Middle frontal gyrus (tissue), 1 donor: ENCODE measurements around the gene RNF224.

Experiments
- DNase-seq: peaks from one replicate; pipeline ENCODE4 v3.0.0-alpha.2; 2015; ENCODE audit warnings: low spot score; ENCODE audit errors: extremely low spot score

Gene RNF224

DNA sequence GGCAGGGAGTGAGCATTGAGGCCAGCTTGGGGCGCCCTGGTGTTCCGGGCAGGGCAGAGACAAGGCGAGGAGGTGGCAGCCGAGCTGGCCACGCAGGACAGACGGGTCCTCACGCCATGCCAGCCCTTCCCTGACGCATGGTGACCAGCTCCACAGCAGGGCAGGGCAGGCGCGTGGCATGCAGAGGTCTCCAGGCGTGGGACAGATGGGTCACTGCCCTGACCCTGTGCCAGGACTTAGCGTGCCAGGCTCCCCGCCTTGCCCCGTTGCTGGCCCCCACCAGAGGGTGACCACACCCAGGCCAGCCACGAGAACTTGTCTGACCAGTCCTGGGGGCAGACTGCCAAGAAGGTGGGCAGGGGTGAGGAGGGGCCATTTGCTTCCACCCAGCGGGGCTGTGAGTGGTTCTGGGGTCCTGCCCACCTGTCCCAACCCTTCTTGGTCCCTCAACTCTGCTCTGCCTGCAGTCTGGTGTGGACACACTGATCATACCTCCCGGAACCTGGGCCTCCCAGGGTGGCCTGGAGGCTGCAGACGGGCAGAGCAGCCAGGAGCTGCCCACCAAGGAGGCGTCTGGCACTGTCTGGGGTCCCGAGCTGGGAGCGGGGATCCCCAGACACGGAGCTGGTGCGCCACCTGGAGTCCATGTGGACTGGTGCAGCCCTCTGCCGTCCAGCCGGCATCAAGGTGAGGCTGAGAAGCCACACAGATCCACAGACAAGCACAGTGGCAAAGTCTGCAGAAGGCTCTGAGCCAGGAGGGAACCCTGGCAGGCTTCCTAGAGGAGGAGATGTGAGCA lies at the start of gene RNF224:
Gene RNF224, plus strand, starts transcription at position 449 of the 799 bp plus-strand sequence. CDS start 834 bp downstream, outside the sequence.
- DNase-seq: peak; percentile 20

DNA sequence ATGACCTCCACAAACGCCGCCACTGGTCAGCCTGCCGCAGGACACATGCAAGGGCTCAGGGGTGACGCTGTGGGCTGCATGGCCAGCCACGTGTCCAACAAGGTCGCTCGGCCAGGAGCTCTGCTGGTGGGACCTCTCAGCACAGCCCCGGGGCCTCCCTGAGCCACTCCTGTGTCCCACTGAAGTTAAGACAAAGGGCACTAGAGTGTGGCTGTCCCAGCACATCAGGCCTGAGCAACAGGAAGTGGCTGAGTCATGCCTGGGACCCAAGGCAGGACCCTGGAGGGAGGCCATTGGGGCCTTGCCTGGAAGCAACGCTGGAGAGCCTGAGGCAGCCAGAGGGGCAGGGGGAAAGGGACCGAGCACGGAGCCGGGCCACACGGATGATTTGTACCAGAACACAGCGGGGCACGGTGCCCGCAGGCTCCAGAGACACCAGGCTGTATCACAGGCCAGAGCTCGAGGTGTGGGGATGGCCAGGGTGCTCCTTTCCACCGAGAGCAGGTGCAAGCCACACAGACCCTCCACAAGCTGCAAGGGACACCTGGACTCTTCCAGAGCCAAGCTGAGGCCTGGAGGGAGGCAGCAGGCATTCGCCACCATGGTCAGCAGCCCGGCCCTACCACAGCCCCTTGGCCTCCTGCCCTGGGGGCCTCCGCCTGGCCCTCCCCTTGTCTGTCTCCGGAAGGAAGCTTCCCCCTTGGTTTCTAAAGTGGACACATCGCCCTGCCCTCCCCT lies 48.9 kb upstream of the RNF224 start:
- DNase-seq: no peak

DNA sequence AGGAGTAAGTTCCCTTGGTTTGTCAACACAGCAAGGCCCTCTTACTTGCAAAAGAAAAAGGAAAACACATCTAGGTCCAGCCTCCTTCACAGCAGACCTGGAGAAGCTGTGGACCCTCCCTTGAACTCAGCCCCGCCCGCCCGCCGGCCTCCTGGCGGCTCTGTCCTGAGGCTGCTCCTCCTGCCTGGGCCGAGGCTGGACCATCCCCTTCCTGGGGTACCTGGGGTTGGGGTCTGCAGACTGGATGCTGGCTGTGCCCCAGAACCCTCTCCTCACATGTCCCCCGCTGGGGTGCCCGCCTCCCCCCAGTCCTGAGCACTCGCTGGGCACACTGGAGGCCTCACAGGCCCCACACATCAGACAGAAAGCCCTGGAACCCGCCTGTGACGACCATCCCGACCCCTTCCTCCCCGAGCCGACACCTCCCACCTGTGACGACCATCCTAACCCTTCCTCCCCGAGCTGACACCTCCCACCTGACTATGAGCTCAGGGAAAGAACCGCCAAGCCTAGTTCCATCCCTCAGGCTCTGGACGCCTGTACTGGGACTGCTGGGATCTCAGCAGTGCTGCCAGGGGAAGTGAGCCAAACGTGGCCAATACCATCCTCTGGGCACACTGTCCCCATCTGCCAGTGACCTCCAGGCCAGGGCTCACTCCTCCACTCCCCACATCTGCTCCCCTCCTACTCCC lies 48.2 kb upstream of the RNF224 start:
- no peak for DNase-seq

DNA sequence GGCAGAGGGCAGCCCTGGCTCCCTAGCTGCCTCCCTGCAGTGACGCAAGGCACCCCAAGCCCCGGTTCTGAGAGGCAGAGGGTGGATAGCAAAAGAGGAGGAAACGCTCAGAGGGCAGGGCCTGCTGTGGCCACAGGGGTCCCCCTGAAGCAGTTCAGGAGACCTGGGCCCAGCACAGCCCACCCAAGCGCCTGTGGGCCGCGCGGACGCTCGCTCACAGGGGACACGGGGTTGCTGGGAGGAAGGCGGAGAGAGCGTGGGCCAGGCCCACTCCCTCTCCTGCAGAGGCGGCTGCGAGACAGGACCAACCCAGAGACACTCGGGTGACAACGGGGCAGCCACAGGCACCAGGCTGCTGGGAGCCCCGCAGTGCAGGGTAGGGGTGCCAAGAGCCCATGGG lies 47.5 kb upstream of the RNF224 start:
- DNase-seq: no peak

DNA sequence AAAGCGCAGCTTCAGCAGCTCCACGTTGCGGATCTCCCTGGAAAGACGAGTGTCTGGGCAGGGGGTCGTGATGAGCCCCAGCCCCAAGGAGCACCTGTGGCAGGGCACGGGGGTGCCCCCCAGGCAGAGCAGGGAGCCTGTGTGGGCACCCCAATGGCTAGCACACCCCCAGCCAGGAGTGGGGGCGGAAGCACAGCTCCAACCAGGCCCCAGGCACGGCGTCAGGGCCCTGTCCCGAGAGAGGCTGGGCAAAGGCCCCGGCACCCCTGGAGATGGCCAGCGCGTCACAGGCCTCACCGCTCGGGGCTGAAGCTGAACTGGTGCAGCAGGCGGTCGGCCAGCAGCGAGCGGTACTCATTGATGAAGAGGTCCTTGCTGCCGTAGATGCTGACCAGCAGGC lies 46.8 kb upstream of the RNF224 start:
- DNase-seq: no peak

GRCh38 chr9:137181680-137182079 lies 45.6 kb upstream of the RNF224 start:
- DNase-seq: no peak

DNA sequence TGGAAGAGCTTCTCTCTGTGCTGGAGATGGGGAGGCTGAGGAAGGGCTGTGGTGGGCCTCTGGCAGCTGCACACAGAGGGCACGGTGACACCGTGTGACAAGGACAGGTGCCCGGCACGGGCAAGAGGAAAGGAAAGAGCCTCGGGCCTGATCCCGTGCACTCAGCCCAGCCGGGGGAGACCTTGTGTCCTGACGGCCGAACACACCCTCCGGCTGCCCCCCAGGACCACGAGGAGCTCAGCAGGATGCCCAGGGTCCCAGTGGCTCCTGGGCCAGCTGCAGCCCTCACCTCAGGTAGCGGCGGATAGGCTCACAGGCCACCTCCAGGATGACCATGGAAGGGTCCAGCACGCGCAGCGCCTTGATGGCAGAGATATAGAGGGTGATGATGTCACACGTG lies 44.5 kb upstream of the RNF224 start:
- no peak for DNase-seq

DNA sequence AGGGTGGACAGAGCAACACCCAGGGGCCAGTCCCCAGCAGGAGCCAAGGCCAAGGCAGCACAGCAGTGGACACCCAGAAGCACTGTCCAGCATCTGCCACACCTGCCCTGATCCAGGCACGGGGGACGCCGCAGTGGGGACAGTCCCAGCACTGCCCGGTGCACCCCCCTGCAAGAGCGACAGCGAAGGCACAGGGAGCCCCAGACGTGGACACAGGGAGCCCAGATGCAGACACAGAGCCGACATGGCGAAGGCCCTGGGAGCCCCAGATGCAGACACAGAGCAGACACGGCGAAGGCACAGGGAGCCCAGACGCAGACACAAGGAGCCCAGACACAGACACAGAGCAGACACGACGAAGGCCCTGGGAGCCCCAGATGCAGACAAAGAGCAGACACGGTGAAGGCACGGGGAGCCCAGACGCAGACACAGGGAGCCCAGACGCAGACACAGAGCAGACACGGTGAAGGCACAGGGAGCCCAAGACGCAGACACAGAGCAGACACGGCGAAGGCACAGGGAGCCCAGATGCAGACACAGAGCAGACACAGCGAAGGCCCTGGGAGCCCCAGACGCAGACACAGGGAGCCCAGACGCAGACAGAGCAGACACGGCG lies 43.2 kb upstream of the RNF224 start:
- DNase-seq: no peak

GRCh38 chr9:137184881-137185660 lies 42.2 kb upstream of the RNF224 start:
- DNase-seq: no peak

- no peak for DNase-seq
Observed at GRCh38 chr9:137185921-137186320, 41.4 kb upstream of the RNF224 start.

GRCh38 chr9:137186385-137186784 lies 40.9 kb upstream of the RNF224 start:
- no peak for DNase-seq

GRCh38 chr9:137187386-137187785 lies 39.9 kb upstream of the RNF224 start:
- DNase-seq: no peak

- DNase-seq: no peak
Observed at GRCh38 chr9:137188086-137188489, 39.2 kb upstream of the RNF224 start.

DNA sequence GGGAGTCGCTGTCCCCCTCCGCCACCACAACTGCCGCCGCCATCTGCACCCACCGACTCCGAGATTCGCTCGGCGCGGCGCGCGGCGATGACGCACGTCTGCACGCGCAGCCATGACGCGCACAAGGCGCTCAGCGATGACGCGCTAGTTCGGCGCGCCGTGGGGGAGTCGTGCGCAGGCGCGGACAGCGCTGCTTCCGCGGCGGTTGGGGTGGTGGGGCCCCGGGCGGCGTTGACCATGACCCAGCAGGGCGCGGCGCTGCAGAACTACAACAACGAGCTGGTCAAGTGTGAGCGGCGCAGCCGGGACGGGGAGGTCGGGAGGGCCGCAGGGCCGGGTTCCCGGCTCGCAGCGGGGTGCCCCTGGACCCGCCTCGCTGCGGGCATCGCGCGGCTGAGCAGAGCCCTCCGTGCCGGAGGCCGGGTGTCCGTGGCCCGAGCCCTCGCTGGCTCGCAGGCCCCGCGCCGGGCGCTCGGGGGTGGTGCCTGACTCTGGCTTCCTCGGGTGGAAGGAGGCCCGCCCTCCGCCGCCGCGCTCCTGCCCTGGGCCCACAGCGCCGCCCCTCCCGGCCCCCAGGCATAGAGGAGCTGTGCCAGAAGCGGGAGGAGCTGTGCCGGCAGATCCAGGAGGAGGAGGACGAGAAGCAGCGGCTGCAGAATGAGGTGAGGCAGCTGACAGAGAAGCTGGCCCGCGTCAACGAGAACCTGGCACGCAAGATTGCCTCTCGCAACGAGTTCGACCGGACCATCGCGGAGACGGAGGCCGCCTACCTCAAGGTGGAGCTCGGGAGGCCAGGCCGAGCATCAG lies 38.6 kb upstream of the RNF224 start, which contains the start of the genes ANAPC2 and SSNA1:
Gene ANAPC2, minus strand, starts transcription at position 71 of the 807 bp plus-strand sequence. Its CDS starts 28 bp downstream, at position 43.
Gene SSNA1, plus strand, starts transcription at position 187 of the 807 bp plus-strand sequence. Its CDS starts 51 bp downstream, at position 238.
- DNase-seq: peak; percentile 82

GRCh38 chr9:137189297-137190295 lies 37.7 kb upstream of the RNF224 start:
- DNase-seq: no peak

- no peak for DNase-seq
Observed at GRCh38 chr9:137190315-137190856, 36.9 kb upstream of the RNF224 start.

DNA sequence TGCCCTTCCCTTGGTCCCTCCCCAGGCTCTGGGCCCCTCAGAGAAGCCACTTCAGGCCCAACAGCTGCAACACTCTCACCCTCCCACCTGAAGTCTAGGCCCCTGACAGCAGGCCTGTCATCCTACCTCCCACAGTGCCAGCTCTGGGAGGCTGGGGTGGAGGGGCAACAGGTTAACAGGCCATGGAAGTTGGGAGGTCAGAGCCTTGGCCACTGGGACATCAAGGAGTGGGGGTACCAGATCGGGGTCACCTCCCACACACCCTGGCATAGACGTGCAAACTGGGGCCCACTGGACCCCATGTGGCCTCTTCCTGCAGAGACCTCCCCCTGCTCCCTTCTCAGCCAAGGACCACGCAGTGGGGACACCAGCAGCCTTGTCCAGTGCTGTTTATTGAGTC lies 36.1 kb upstream of the RNF224 start:
- no peak for DNase-seq
